ENCODE measurements around the gene EID2B. TPM values are rescaled to one million over a fixed set of nuclear protein-coding genes. Genes with fewer than 3 reads are reported as not detected.
A peak's percentile ranks its signal among the peaks of the same experiment; 100 is the strongest.

EID2B gene
- total and polyA plus RNA-seq, 9 of the 15 experiments (the other 6 are each of a cell fraction or from before 2014, with no cell fraction given), result 2.8 to 8.8 (median 4.8) TPM

GRCh38 chr19:39508629-39509028 is 24.0 kb downstream of the EID2B start (continued):
- no peak for TF ChIP-seq ZNF655 (CRISPR knock-in tag; IDR thresholded peaks at IDR 0.05)

- no peaks in the 10 kb centered on the region for H3K36me3 ChIP-seq (ENCODE audit: control insufficient read depth, insufficient read depth, low read length)
- H3K4me2 ChIP-seq (ENCODE audit: insufficient read depth, low read length), result peak overlapping the region; percentile 85
- in situ Hi-C loops (cut with MboI) (no loop called here), intact Hi-C loops (cut with micrococcal nuclease) (no loop called here)
- TSS peak; percentile 79 for BruUV-seq (replicated peaks)
- H3K79me2 ChIP-seq (ENCODE audit: control insufficient read depth, insufficient read depth, low read length), result no peaks in the 10 kb centered on the region
- WGBS (ENCODE audit: insufficient coverage, low coverage, missing lambda C conversion rate), result 33% methylated on average over 22 of the region's 24 CpGs
- no peaks in the 10 kb centered on the region for H3K9me3 ChIP-seq (replicated peaks; ENCODE audit: control insufficient read depth, insufficient read depth, low read depth, low read length)
- peak overlapping the region; percentile 52 for H3K4me3 ChIP-seq
- no peak for ATAC-seq
- H3K9ac ChIP-seq (ENCODE audit: insufficient read depth in 1 of 2, low read depth in 2 of 2, low read length in 2 of 2), result peak overlapping the region; percentile 24 to 93
- H3K27me3 ChIP-seq (ENCODE audit: control insufficient read depth in 2 of 2, insufficient read depth in 2 of 2, low read length in 2 of 2), result no peaks in the 10 kb centered on the region
- no peak for DNase-seq (ENCODE audit: extremely low read depth in 1 of 4, low spot score in 3 of 4)
- ChIA-PET POLR2A (interaction anchor here (0.7 to 1.9 kb wide), 3 partner anchors 9 to 72 kb away, joined by 4 to 5 read pairs (median 4); partner anchors contain the start of genes DLL3, EID2B and RPS16), CTCF (ENCODE audit: low intra/inter-chr PET ratio) (interaction anchor here (0.7 kb wide), 1 partner anchor 976 kb away, joined by 4 read pairs; no protein-coding TSS in a partner anchor)
- no peak for FAIRE-seq
- H3K4me1 ChIP-seq (replicated peaks in 1 of 2; ENCODE audit: control insufficient read depth in 2 of 2, insufficient read depth in 2 of 2, low read length in 2 of 2), result peaks cover 9 to 29% of the 10 kb centered on the region in 2 experiments
- TF ChIP-seq, protein P1, sequence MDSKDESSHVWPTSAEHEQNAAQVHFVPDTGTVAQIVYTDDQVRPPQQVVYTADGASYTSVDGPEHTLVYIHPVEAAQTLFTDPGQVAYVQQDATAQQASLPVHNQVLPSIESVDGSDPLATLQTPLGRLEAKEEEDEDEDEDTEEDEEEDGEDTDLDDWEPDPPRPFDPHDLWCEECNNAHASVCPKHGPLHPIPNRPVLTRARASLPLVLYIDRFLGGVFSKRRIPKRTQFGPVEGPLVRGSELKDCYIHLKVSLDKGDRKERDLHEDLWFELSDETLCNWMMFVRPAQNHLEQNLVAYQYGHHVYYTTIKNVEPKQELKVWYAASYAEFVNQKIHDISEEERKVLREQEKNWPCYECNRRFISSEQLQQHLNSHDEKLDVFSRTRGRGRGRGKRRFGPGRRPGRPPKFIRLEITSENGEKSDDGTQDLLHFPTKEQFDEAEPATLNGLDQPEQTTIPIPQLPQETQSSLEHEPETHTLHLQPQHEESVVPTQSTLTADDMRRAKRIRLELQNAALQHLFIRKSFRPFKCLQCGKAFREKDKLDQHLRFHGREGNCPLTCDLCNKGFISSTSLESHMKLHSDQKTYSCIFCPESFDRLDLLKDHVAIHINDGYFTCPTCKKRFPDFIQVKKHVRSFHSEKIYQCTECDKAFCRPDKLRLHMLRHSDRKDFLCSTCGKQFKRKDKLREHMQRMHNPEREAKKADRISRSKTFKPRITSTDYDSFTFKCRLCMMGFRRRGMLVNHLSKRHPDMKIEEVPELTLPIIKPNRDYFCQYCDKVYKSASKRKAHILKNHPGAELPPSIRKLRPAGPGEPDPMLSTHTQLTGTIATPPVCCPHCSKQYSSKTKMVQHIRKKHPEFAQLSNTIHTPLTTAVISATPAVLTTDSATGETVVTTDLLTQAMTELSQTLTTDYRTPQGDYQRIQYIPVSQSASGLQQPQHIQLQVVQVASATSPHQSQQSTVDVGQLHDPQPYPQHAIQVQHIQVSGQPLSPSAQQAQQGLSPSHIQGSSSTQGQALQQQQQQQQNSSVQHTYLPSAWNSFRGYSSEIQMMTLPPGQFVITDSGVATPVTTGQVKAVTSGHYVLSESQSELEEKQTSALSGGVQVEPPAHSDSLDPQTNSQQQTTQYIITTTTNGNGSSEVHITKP (IDR thresholded peaks at IDR 0.05; ENCODE audit: partially characterized antibody), result peak; percentile 85
- TF ChIP-seq KAT8 (IDR thresholded peaks at IDR 0.05; ENCODE audit: low read depth), result no peak
- H3K9me1 ChIP-seq (ENCODE audit: control insufficient read depth, insufficient read depth, low read length), result no peaks in the 10 kb centered on the region
- no peaks in the 10 kb centered on the region for H4K20me1 ChIP-seq (replicated peaks; ENCODE audit: control insufficient read depth, insufficient read depth, low read length)
- H3K27ac ChIP-seq (ENCODE audit: extremely low read depth, low read depth, low read length), result no peak overlapping the region
- H2AFZ ChIP-seq (ENCODE audit: low read depth, low read length), result peak overlapping the region; percentile 91
Observed at GRCh38 chr19:39507715-39508364, 24.8 kb downstream of the EID2B start.
